ENCODE data around the gene HEG1.
"Not testable (repeated sequence)": the region's sequence is repeated elsewhere in the genome, so short reads cannot be mapped to it uniquely, and the experiment has no call there.

Gene HEG1

GRCh38 chr3:125055913-125056745 lies at the start of gene HEG1:
Gene HEG1, minus strand, starts transcription at chr3:125055997. Its CDS starts 107 bp downstream, at chr3:125055890.
- ATAC-seq, result peak; percentile 78 to 79

- no peak for ATAC-seq
Observed at GRCh38 chr3:125105116-125105515, 49.3 kb upstream of the HEG1 start.

- no peak for ATAC-seq
Observed at GRCh38 chr3:125104639-125105038, 48.8 kb upstream of the HEG1 start.

- ATAC-seq, result no peak
Observed at GRCh38 chr3:125103406-125103805, 47.6 kb upstream of the HEG1 start.

GRCh38 chr3:125102470-125102869 lies 46.7 kb upstream of the HEG1 start:
- no peak for ATAC-seq

GRCh38 chr3:125098611-125099291 lies 43.0 kb upstream of the HEG1 start:
- ATAC-seq, result no peak

- ATAC-seq, result no peak
Observed at GRCh38 chr3:125090649-125091048, 34.9 kb upstream of the HEG1 start.

- no peak for ATAC-seq
Observed at GRCh38 chr3:125087768-125088391, 32.1 kb upstream of the HEG1 start.

GRCh38 chr3:125085166-125085565 lies 29.4 kb upstream of the HEG1 start:
- ATAC-seq, result no peak

- ATAC-seq, result no peak
Observed at GRCh38 chr3:125083776-125084175, 28.0 kb upstream of the HEG1 start.

- not testable (repeated sequence) for ATAC-seq
Observed at GRCh38 chr3:125082339-125082738, 26.5 kb upstream of the HEG1 start.

GRCh38 chr3:125080077-125080476 lies 24.3 kb upstream of the HEG1 start:
- ATAC-seq, result no peak

- ATAC-seq, result no peak
Observed at GRCh38 chr3:125079675-125080045, 23.9 kb upstream of the HEG1 start.

- ATAC-seq, result no peak
Observed at GRCh38 chr3:125078951-125079674, 23.3 kb upstream of the HEG1 start.

GRCh38 chr3:125077864-125078263 lies 22.1 kb upstream of the HEG1 start:
- ATAC-seq, result no peak

- no peak for ATAC-seq
Observed at GRCh38 chr3:125076464-125076863, 20.7 kb upstream of the HEG1 start.

- no peak for ATAC-seq
Observed at GRCh38 chr3:125075738-125076137, 19.9 kb upstream of the HEG1 start.

GRCh38 chr3:125073390-125073905 lies 17.7 kb upstream of the HEG1 start:
- ATAC-seq, result no peak

- ATAC-seq, result no peak
Observed at GRCh38 chr3:125072749-125073389, 17.1 kb upstream of the HEG1 start.

GRCh38 chr3:125072301-125072700 lies 16.5 kb upstream of the HEG1 start:
- no peak for ATAC-seq

GRCh38 chr3:125069968-125070745 lies 14.4 kb upstream of the HEG1 start:
- ATAC-seq, result no peak

Measured in activated CD4-positive, CD25-positive, alpha-beta regulatory T cell treated with anti-CD3 and anti-CD28 coated beads, Interleukin-2, amount 50 U/mL, for 24 hours (primary cell).